SJCRH30 (cell line): Measurements from ENCODE around the gene SIL1. TPM values are rescaled to one million over a fixed set of nuclear protein-coding genes. Genes with fewer than 3 reads are reported as not detected.
"Not testable (repeated sequence)": the region's sequence is repeated elsewhere in the genome, so short reads cannot be mapped to it uniquely, and the experiment has no call there.

ENCODE experiments used
- DNase-seq, 2 experiments: peaks; one replicate each; pipeline ENCODE4 v3.0.0-alpha.2; 2015 to 2020
- H3K27ac ChIP-seq: fragments of 250-450 bp; sonication (Bioruptor Pico); 2 replicates; pipeline ENCODE4 v1.5.1; 2020; ENCODE audit warnings: mild to moderate bottlenecking, moderate library complexity
- H3K27me3 ChIP-seq: fragments of 250-450 bp; sonication (Bioruptor Pico); 2 replicates; pipeline ENCODE4 v1.5.1; 2020; ENCODE audit warnings: mild to moderate bottlenecking, moderate library complexity
- H3K36me3 ChIP-seq: fragments of 250-450 bp; sonication (Bioruptor Pico); 2 replicates; pipeline ENCODE4 v1.5.1; 2020; ENCODE audit warnings: mild to moderate bottlenecking, moderate library complexity
- H3K4me1 ChIP-seq: fragments of 250-450 bp; sonication (Bioruptor Pico); 2 replicates; pipeline ENCODE4 v1.5.1; 2020; ENCODE audit warnings: mild to moderate bottlenecking, moderate library complexity
- H3K4me3 ChIP-seq: fragments of 250-450 bp; sonication (Bioruptor Pico); 2 replicates; pipeline ENCODE4 v1.5.1; 2020; ENCODE audit warnings: mild to moderate bottlenecking, moderate library complexity
- H3K9me3 ChIP-seq: fragments of 250-450 bp; sonication (Bioruptor Pico); replicated peaks from 2 replicates; pipeline ENCODE4 v1.5.1; 2020; ENCODE audit warnings: mild to moderate bottlenecking, moderate library complexity
- total RNA-seq: library from RNA; depleted of rRNA; stranded (reverse); fragments of >200 nt; shearing (Covaris generic); gene quantifications from 2 replicates; pipeline ENCODE4 v1.2.3, GENCODE V29; 2014

Gene SIL1
- total RNA-seq, 1 experiment from 2014 or later = 7.1 TPM

GRCh38 chr5:139171779-139172404 is 26.3 kb downstream of the SIL1 start:
- Histone ChIP-seq H3K27ac (no peak overlapping the region), H3K4me1 (no peaks in the 10 kb centered on the region), H3K27me3 (no peaks in the 10 kb centered on the region), H3K9me3 (peaks cover 3% of the 10 kb centered on the region; the same call in 1 of the 2 replicates), H3K4me3 (no peak overlapping the region), H3K36me3 (no peaks in the 10 kb centered on the region)
- no peak for DNase-seq

GRCh38 chr5:139167952-139168720 is 30.0 kb downstream of the SIL1 start:
- no peak overlapping the region for H3K27ac ChIP-seq
- no peaks in the 10 kb centered on the region for H3K36me3 ChIP-seq
- H3K9me3 ChIP-seq = peaks cover 3% of the 10 kb centered on the region; the same call in 1 of the 2 replicates

GRCh38 chr5:139167533-139167932 is 30.6 kb downstream of the SIL1 start:
- DNase-seq = no peak
- no peaks in the 10 kb centered on the region for H3K27me3 ChIP-seq
- H3K9me3 ChIP-seq = peaks cover 3% of the 10 kb centered on the region; the same call in 1 of the 2 replicates
- no peak overlapping the region for H3K4me3 ChIP-seq
- H3K27ac ChIP-seq = no peak overlapping the region
- H3K4me1 ChIP-seq = no peaks in the 10 kb centered on the region
- no peaks in the 10 kb centered on the region for H3K36me3 ChIP-seq

More at GRCh38 chr5:139167952-139168720, 30.0 kb downstream of the SIL1 start:
- no peaks in the 10 kb centered on the region for H3K27me3 ChIP-seq
- H3K4me1 ChIP-seq = no peaks in the 10 kb centered on the region
- no peak overlapping the region for H3K4me3 ChIP-seq
- DNase-seq = no peak

- Histone ChIP-seq H3K4me3 (no peak overlapping the region), H3K27ac (no peak overlapping the region), H3K9me3 (peaks cover under 1% of the 10 kb centered on the region; the same call in 1 of the 2 replicates), H3K27me3 (no peaks in the 10 kb centered on the region), H3K36me3 (no peaks in the 10 kb centered on the region), H3K4me1 (no peaks in the 10 kb centered on the region)
- DNase-seq = no peak
Measured at GRCh38 chr5:139167063-139167462, 31.1 kb downstream of the SIL1 start.

DNA sequence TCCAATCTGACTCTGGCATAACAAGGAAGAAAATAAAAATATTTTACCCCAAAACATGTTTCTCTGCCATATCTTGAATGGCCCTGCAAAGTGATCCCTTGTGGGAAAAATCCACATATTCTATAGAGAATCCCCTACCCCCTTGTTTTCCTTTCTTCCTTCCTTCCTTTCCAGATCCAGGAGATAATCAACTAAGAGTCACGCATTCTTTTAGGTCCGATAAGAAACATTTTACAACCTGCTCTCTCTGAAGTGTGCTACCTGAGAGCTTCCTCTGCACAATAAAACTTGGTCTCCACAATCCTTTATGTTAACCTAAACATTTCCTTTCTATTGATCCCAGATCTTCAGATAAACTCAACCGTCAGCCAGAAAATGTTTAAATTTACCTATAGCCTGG is 33.3 kb downstream of the SIL1 start:
- not testable (repeated sequence) for H3K4me1 ChIP-seq, H3K36me3 ChIP-seq, H3K4me3 ChIP-seq, DNase-seq, H3K9me3 ChIP-seq, H3K27ac ChIP-seq, H3K27me3 ChIP-seq

- Histone ChIP-seq H3K27me3 (no peaks in the 10 kb centered on the region), H3K36me3 (no peaks in the 10 kb centered on the region), H3K27ac (no peak overlapping the region), H3K4me1 (no peaks in the 10 kb centered on the region), H3K9me3 (no peaks in the 10 kb centered on the region), H3K4me3 (no peak overlapping the region)
- no peak for DNase-seq
Measured at GRCh38 chr5:139164020-139164419, 34.1 kb downstream of the SIL1 start.

DNA sequence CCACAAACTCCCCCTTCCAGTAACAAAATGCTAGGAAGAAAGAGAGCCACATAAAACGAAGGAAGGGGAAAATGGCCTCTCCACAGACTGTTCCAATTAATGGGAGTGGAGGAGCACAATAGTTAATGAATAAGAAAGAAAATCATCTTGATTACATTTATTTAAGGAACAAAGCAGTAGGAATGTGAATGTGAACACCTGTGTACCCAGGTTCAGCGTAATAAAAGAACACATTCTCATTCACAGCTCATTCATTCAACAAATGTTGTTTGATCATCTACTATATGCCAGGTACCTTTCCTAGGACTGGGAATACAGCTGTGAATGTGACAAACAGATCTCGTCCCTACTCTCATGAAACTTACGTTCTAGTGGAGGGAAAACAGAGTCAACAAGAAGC is 35.7 kb downstream of the SIL1 start:
- H3K9me3 ChIP-seq = no peaks in the 10 kb centered on the region
- no peaks in the 10 kb centered on the region for H3K27me3 ChIP-seq
- no peaks in the 10 kb centered on the region for H3K4me1 ChIP-seq
- no peak overlapping the region for H3K4me3 ChIP-seq
- H3K36me3 ChIP-seq = no peaks in the 10 kb centered on the region
- H3K27ac ChIP-seq = no peak overlapping the region
- no peak for DNase-seq

GRCh38 chr5:139158791-139159190 is 39.4 kb downstream of the SIL1 start:
- Histone ChIP-seq H3K4me3 (no peak overlapping the region), H3K4me1 (no peaks in the 10 kb centered on the region), H3K36me3 (no peaks in the 10 kb centered on the region), H3K27me3 (no peaks in the 10 kb centered on the region), H3K27ac (no peak overlapping the region), H3K9me3 (no peaks in the 10 kb centered on the region)
- no peak for DNase-seq

DNA sequence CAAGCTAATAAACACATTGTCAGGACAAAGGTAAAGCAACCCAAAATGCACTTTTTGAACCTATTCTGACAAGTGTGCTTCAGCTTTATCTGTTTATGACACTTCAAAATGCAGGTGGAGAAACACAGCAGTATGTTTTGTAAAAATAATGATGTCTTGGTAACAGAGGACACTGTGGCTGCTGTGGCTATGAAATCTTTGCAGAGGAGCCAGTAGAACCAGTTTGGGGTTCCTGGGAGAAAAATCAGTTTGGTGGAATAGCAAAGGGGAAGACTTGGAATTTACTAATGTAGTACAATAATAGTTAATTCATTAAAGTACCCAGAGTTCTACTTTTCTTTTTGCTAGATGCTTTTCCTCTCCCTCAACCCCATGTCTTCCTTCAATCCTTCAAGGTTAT is 40.6 kb downstream of the SIL1 start:
- DNase-seq = no peak
- Histone ChIP-seq H3K4me3 (no peak overlapping the region), H3K36me3 (no peaks in the 10 kb centered on the region), H3K9me3 (no peaks in the 10 kb centered on the region), H3K27me3 (no peaks in the 10 kb centered on the region), H3K27ac (no peak overlapping the region), H3K4me1 (no peaks in the 10 kb centered on the region)

DNA sequence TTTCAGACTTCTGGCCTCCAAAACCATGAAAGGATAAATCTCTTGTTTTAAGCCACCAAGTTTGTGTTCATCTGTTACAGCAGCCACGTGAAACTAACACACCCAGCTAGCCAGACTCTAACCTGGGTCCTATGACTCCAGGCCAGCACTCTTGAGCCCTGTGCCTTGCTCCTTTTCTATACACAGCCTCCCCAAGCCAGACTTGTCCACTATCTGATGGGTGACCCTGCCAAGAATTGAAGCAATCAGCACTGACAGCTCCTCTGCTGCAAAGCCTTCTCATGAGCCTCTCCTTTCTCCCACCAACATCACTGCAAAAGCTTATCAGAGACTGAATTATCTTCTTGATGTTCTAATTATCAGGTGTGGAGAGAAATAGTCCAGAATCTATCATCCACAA is 41.4 kb downstream of the SIL1 start:
- H3K4me1 ChIP-seq = no peaks in the 10 kb centered on the region
- H3K36me3 ChIP-seq = no peaks in the 10 kb centered on the region
- no peaks in the 10 kb centered on the region for H3K27me3 ChIP-seq
- H3K27ac ChIP-seq = no peak overlapping the region
- no peaks in the 10 kb centered on the region for H3K9me3 ChIP-seq
- no peak for DNase-seq
- no peak overlapping the region for H3K4me3 ChIP-seq

- H3K4me1 ChIP-seq = no peaks in the 10 kb centered on the region
- H3K27ac ChIP-seq = no peak overlapping the region
- no peak for DNase-seq
- no peak overlapping the region for H3K4me3 ChIP-seq
- H3K9me3 ChIP-seq = no peaks in the 10 kb centered on the region
- no peaks in the 10 kb centered on the region for H3K27me3 ChIP-seq
- no peaks in the 10 kb centered on the region for H3K36me3 ChIP-seq
Measured at GRCh38 chr5:139155333-139155732, 42.8 kb downstream of the SIL1 start.

- Histone ChIP-seq H3K36me3 (no peaks in the 10 kb centered on the region), H3K9me3 (no peaks in the 10 kb centered on the region), H3K4me1 (no peaks in the 10 kb centered on the region), H3K27me3 (no peaks in the 10 kb centered on the region), H3K27ac (no peak overlapping the region), H3K4me3 (no peak overlapping the region)
- DNase-seq = no peak
Measured at GRCh38 chr5:139151902-139152301, 46.3 kb downstream of the SIL1 start.

DNA sequence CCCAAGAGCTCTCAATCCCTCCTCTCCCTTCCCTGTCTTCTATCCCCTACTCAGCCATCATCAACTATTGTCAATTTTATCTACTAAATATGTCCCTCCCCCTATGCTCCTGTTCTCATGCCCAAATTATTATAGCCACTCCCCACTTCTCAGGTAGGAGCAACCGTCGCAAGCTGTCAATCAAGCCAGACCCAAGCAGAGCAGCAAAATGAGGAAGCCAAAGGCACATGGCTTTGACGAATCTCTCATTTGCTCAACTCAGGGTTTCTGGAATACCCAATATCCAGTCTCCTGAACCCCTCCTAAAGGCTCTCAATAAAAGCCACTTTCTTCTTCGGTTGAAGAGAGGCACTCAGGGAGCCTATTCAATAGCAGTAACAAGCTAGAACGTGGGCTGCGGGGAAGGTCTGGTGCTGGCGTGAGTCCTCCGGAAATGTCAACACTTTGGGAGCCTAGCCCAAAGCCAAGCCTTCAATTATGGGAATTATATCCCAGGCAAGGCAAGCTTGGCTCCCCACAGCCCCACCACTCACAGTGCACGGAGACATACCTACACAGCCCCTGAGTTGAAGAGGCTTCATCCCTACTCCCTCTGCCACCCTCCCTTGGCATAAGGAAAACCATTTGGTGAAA is 47.7 kb downstream of the SIL1 start:
- no peak for DNase-seq
- H3K36me3 ChIP-seq = no peaks in the 10 kb centered on the region
- no peaks in the 10 kb centered on the region for H3K9me3 ChIP-seq
- H3K4me1 ChIP-seq = no peaks in the 10 kb centered on the region
- H3K27ac ChIP-seq = no peak overlapping the region
- H3K4me3 ChIP-seq = no peak overlapping the region
- no peaks in the 10 kb centered on the region for H3K27me3 ChIP-seq

DNA sequence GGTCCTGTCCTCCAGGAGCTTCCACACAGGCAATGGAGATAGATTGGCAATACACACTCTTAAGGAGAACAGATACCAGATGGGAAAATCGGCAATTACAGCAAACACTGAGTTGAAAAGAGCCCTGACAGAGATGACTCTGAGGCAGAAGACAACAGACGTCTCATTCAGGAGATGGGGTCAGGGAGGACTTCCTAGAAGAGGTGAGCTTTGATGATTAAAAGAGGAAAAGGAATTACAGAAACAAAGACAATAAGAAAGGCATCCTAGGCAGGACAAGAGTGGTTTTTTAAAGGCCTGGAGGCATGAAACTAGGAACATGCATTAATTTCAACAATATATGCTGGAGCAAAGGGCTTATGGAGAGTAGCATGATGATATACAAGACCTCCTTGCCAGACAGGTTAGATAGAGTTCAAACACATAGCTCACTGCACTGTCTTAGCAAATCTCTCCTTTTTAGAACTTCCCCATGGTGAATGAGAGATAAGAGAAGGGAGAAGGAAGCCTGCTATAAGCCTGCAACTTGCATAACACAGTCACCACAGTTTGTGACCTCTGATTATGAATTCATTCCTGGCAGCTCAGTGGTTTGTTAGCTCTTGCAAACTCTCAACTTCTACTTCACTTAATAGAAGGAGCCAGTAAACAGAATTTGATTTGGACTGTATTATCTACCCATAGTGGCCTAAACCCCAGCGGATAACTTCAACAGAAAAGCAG is 48.5 kb downstream of the SIL1 start:
- Histone ChIP-seq H3K4me1 (no peaks in the 10 kb centered on the region), H3K36me3 (no peaks in the 10 kb centered on the region), H3K4me3 (no peak overlapping the region), H3K27me3 (no peaks in the 10 kb centered on the region), H3K9me3 (no peaks in the 10 kb centered on the region), H3K27ac (no peak overlapping the region)
- DNase-seq = no peak

DNA sequence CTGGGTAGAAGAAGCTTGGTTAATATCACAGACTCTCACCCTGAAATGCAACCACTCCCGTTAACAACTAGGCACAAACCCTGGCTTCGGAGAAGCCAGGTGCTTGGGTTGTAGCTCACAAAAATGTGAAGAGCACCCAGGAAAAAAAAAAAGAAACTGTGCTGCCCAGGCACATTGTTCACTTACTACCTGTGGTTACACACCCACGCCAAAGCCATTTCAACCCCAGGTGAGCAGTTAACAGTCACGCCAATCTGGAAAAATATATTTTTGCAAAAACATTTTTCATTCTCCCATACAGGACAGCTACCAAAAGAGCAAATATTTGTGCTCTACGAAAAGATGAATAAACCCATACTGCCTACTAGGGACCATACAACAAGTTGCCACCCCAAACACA is 49.2 kb downstream of the SIL1 start:
- no peak overlapping the region for H3K4me3 ChIP-seq
- no peaks in the 10 kb centered on the region for H3K4me1 ChIP-seq
- H3K27me3 ChIP-seq = no peaks in the 10 kb centered on the region
- no peaks in the 10 kb centered on the region for H3K9me3 ChIP-seq
- no peaks in the 10 kb centered on the region for H3K36me3 ChIP-seq
- no peak overlapping the region for H3K27ac ChIP-seq
- no peak for DNase-seq
